ENCODE data around the gene NPAS3.

NPAS3 gene

DNA sequence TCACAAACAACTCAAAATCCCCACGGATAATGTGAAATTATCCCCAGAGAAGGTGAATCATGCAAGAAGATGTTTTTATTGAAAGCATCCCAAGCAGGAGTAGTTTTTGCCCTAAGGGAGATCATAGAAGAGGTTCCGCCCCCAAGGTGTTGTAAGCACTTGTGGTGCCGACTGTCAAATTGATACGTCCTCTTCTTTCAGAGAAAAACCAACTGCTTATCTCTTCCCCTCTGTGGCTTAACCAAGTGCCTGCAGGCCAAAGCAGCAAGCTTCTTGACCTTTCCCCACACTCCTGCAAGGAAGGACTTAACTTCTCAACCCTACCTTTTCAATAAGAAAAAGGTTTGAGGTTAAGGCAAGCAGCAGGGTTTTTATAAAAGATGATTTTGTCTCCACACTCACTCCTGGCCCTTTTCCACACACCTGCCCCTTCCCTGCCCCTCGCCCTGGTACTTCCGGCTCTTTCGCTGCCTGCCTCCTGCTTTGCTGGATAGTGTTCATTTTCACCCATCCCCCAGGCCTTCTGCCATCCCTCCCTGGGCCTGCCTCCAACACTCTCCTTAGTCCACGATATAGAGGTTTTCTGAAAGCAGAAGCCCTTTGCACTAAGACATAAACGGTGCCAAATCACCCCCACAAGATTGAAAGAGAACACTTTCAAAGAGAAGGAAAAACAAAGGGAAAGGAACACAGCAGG lies 897.7 kb downstream of the NPAS3 start:
- no peak for DNase-seq (ENCODE audit: low read depth in 2 of 2)

DNA sequence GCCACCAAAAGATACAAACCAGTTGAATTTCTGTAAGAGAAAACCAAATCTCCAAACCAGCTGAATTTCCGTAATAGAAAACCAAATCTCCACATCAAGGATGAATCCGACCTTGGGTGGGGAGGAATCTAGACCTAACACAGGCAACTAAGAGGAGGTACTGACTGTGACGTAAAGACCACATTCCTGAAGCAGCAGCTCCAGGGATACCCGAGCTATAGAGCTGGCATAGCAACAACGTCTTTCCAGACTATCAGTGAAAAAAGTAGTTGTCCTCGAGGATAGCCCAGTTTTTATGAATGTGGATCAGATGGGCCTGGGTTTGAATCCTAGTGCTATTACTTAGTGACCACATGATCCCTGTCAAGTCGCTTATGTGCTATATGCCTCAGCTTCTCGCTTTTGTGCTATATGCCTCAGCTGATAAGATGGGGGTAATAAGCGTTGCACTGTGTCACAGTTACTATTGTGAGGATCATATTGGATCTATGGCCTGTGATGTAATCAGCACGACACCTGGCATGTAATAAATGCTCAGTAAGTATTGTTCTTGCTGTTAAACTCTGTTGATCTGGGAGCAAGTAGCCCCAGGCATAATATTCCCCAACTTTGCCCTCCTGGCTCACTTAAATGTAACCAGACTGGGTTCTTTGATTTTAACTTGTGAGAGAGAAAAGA lies 898.4 kb downstream of the NPAS3 start:
- no peak for DNase-seq (ENCODE audit: low read depth in 2 of 2)

DNA sequence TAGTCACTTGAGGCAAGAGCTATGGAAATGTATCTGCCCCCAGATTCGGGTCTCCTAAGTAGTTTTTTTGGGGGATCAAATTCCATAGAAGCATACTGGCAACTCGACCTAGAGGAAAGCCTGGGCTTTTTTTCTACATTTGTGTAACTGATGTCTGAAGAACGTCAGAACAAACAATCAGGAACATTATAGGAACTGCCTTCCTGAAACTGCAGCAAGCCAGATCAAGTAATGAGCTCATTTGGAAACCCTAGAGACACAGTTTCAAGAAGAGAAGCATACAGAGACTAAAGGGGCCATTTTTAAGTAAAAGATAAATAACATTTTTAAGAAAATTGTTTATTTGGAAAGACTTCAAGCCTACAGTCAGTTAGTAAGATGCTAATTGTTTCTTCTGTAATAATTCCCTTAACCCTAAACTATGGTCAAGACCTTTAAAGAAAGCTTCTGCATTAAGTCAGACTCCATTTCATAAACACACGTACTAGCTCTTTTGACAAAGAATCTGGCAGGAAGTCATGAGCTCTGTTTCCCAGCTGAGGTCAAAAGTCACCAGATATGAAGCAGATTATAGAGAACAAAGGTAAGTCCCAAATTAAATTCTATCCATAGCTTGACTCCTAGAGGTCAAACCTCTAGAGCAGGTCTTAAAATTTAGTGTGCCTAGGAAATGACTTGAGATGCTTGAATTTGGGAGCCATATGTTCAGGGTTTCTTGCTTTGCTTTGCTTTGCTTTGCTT lies 899.4 kb downstream of the NPAS3 start:
- DNase-seq (ENCODE audit: low read depth in 2 of 2) = no peak

DNA sequence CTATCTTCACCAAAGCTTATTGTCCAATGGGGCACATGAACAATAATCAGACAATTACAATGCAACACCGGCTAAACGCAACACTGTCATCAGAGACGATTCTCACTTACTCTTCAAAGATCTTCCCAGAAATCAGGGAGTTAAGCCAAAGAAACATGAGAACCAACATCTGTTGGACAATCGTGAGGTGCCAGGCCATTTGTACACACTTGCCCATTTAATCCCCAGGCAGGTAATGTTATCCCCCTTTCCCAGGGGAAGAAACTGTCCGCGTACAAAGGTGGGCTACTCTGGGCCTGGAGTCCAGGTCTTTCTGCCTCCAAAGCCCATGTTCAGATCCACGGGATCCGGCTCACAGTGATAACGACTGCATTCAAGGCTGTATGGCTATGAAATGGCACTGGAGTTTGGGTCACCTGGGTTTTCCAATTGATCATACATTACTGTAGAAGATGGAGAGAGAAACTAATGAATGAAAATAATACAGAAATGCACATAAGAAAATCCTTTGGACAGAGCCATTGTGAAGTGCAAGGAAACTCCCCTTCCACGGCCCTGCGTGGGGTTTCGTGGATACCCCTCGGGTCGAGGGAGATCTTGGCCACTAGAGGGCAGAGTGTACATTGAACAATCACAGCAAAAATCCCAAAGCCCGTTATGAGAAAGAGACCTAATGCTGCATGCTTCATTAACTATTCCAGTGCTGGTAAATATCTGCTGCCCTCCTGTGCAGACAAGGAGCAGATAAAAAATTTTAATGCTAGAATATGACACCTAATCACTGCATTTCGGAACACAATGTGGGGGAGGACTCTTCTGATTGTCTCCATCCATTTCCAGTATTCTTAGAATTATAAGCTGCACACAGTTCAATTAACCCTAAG lies 900.8 kb downstream of the NPAS3 start:
- peak in 1 of 2 donors; percentile 1 for DNase-seq (ENCODE audit: low read depth in 2 of 2)

DNA sequence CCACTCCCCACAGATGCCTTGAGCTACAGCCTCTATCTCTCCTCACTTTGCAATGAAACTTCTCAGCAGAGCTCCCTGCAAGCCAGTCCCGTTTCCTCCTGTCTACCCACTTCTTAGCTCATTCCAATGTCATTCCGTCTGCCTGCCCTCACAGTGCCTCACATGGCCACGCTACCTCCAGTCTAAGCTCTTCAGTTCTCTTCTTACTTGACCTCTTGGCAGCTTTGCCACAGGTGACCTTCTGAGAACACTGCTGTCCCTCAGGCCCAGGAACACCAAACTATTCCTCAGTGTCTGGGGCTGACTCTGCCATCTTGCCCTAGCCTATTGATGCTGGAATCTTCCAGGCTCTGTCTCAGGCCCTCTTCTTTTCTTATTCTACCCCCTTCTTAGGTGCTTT lies 902.1 kb downstream of the NPAS3 start:
- no peak for DNase-seq (ENCODE audit: low read depth in 2 of 2)

DNA sequence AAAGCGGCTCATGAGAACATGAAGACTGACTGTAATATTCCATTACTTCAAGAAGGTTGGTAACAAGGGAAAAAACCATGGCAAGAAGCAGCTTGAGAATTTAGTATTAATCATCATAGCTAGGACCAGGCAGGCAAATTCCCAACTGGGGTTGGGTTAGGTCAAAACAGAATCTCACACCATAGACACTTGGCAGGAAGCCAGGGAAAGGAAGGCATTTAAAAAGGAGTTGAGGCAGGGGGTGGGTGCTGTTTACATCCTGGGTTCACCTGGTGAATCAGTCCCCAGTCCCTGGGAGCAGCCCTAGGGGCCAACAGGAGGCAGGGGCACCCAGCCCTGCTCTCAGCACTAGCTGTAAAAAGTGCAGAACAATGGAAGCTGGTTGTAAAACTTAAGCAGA lies 903.6 kb downstream of the NPAS3 start:
- no peak for DNase-seq (ENCODE audit: low read depth in 2 of 2)

DNA sequence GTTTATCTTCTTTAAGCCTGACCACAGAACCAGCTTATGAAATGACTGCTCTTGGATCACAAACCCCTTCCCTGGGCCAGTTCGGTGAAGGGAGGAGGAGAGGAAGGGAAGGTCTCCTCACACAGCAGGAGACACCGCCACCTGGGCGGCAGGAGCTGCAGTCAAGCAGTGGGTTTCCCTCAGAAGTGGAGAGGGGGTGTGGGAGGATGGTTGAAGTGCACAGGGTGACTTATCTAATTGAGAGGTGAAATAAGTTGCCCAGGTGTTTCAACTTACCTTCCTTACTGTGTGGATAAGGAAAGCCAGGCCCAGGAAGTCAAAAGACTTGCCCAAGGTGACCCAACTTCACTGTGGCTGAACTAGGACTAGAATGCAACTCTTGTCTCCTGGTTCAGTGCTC lies 905.4 kb downstream of the NPAS3 start:
- DNase-seq (ENCODE audit: low read depth in 2 of 2) = no peak

DNA sequence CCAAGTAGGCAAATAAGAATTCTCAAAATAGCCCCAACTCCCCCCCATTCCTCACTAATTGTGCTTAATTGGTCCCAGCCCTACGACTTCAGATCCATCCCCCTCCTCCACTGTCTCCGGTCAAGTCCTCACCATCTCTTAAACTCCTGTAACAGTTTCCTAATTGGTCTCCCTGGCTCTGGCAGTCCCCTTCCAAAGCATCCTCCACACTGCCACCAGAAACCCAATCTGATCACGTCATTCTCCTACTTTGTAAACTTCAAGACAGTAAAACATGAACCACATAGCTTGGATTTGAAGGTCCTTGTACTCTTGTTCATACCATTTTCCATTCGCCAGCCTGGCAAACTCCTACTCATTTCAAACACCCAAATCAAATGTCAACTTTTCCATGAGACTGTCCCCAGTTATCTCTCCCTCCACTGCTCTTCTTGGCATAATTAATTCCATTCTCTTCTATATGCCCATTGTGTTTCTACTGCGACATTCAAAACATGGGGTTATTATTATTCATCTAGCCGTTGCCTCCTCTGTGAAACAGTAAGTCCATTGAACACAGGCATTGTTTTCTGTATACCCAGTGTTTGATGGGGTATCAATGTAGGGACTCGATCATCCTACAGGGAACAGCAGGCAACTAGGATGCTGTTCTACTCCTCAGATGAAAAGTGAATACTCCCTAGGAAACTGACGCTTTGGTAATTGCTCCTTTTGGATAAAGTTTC lies 907.6 kb downstream of the NPAS3 start:
- DNase-seq (ENCODE audit: low read depth in 2 of 2) = no peak

DNA sequence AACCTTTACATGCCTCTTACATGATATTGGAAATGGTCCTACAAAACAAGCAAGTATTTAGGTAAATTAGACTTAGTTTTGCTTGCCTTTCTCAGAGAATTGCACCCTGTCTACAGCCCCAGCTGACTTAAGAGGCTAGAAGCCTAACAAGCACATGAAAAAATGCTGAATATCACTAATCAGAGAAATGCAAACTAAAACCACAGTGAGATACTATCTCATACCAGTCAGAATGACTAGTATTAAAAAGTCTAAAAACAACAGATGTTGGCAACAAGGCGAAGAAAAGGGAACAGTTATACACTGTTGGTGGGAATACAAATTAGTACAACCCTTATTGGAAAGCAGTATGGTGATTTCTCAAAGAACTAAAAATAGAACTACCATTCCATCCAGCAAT lies 908.4 kb downstream of the NPAS3 start:
- DNase-seq (ENCODE audit: low read depth in 2 of 2) = no peak

DNA sequence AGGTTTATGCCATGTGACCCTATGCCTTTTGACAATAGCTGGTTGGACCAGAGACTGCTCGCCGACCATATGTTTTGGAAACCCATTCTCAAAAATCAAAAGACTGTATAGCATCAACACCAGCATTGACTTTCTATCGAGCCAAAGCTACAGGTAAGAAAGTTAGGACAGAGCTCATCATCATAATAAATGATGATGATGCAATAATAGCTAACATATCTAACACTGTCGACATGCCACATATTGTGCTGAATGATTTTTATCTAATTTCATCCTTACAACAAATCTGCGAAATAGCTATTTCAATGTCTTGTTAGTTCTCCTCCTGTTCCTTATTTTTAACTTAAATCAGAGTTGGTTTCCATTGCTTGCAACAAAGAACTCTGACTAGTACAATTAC lies 909.3 kb downstream of the NPAS3 start:
- DNase-seq (ENCODE audit: low read depth in 2 of 2) = no peak

DNA sequence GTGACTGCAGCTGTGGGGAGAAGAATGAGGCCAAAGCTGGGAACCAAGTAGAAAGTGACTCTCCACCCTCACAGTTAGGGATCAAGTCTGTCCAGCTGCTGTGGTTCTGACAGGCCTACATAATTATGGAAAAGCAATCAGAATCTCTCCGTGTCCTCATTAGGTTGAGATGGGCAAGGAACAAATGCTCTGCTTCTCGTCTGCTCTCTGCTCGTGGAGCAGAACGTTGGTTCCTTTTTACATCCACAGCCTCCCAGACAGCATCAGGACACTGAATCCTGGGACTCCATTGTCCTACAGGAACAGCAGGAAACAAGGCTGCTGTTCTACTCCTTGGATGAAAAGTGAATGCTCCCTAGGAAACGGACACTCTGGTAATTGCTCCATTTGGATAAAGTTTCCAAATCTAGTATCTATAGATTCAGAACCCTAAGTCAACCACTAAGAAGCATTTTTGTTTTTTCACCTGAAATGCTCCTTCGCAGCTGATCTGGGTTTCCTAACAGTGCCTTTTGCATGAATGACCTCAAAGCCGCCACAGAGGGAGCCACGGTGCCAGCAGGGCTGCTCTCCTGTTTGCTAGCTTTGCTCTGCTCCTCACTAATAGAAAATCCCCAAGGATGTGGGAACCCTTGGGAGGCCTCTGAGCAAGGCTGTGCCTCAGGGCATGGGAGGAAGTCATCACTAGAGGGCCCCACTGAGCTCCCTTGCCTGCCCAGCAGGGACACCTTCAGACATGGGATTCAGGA lies 910.2 kb downstream of the NPAS3 start:
- no peak for DNase-seq (ENCODE audit: low read depth in 2 of 2)

DNA sequence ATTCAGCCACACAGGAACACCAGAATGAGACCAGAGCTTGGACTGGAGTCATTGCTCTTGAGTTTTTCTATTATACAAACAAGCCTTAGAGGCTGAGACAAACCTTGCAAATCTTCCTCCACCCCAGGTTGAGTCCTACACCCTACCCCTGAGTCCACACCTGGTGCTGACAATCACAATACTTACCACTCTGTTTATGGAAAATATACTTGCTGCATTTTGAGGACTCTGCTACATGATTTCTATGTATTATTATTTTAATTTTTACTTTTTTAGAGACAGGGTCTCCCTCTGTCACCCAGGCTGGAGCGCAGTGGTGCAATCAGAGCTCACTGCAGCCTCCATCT lies 910.7 kb downstream of the NPAS3 start:
- no peak for DNase-seq (ENCODE audit: low read depth in 2 of 2)

DNA sequence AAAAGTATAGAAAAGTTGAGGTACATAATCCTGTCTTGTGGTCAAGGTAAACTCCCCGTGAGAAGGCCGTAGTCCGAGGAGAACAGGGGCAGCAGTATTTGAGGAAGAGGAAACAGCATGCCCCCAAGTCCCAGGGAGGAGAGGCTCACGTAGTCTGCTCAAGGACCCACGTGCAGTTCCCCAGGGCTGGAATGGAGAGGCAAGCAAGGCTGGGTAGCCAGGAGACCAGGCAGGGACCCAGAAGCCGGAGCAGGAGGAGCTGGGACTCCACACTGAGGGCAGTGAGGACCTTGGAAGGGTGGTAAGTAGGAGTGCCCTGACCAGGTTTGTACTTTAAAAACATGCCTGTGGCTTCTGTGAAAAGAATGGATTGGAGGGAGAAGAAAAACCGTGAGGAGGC lies 912.1 kb downstream of the NPAS3 start:
- no peak for DNase-seq (ENCODE audit: low read depth in 2 of 2)

DNA sequence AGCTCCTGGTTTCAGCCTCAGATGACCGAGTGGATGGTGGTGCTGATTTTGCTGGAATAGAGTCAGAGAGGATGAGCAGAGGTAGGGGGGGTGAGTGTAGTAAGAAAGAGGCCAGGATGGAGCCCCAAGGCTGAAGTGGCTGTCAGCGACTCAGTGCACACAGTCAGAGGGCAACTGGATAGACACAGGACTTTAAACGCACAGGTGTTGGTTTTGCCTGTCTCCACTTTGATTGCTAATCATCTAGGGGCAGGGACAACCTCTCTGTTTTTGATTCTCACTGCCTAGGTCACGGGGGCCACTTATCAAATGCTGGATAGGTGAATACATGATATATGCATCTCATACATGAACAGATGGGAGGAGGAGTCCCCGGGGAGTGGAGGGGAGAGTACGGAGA lies 912.7 kb downstream of the NPAS3 start:
- DNase-seq (ENCODE audit: low read depth in 2 of 2) = no peak

DNA sequence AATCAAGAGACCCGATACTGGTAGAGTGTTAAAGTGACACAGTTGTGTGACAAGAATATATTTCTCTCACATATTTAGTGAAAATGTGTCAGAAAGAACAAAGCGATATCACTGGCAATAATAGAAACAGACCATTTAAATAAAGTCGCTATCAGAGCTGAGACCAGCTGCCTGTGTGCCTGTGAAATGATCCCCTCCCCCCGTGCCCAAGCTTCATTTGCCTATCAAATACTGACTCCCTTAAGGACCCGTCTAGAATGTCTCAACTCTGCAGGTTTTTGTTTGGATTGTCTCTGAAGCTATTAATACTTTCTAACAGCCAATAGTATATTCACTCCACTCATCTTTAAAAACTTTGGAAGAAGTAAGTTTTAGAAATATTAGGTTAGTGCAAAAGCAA lies 913.3 kb downstream of the NPAS3 start:
- no peak for DNase-seq (ENCODE audit: low read depth in 2 of 2)

All from stimulated activated CD4-positive, alpha-beta T cell treated with anti-CD3 and anti-CD28 coated beads, Interleukin-1b, Interleukin-23, amount 100 ng/mL, for 1 hour (primary cell).